Caco-2 (cell line): ENCODE data around the gene ZRANB3. TPM values are rescaled to one million over a fixed set of nuclear protein-coding genes. Genes with fewer than 3 reads are reported as not detected.
"Not testable (repeated sequence)": the region's sequence is repeated elsewhere in the genome, so short reads cannot be mapped to it uniquely, and the experiment has no call there.

Source experiments
- BruUV-seq: library from RNA; stranded (reverse); fragments of 400-500 nt; replicated peaks from 2 replicates; lab custom pipeline; 2021; lab: Mats Ljungman, UMichigan
- CTCF ChIA-PET: fragments of 300-600 bp; sonication (Branson Sonifier 250); formaldehyde crosslinking; loops from one replicate; lab custom pipeline; 2022; ENCODE audit warnings: antibody characterized with exemption; lab: Charles Lee
- POLR2A ChIA-PET: fragments of 300-600 bp; sonication (Branson Sonifier 250); formaldehyde crosslinking; loops from one replicate; lab custom pipeline; 2022; ENCODE audit warnings: antibody characterized with exemption; lab: Charles Lee
- DNase-seq, 2 experiments: peaks; one replicate each; pipeline versions ENCODE4 v3.0.0 to v3.0.0-alpha.2; 2020 to 2022
- H3K27me3 ChIP-seq: replicated peaks from 2 replicates; pipeline ENCODE4 v1.6.0; 2011; ENCODE audit warnings: low read length; ENCODE audit not compliant: control insufficient read depth, insufficient read depth
- H3K36me3 ChIP-seq: 2 replicates; pipeline ENCODE4 v1.5.1; 2011; ENCODE audit warnings: low read length; ENCODE audit not compliant: control insufficient read depth, insufficient read depth
- H3K4me1 ChIP-seq: fragments of 250-450 bp; sonication (Bioruptor Pico); 2 replicates; pipeline ENCODE4 v1.5.1; 2020; ENCODE audit warnings: mild to moderate bottlenecking
- H3K4me3 ChIP-seq: 2 replicates; pipeline ENCODE4 v1.5.1; 2011; ENCODE audit warnings: low read depth, mild to moderate bottlenecking, control low read depth, low read length
- H3K9me3 ChIP-seq: fragments of 250-450 bp; sonication (Bioruptor Pico); 2 replicates; pipeline ENCODE4 v1.5.1; 2020; ENCODE audit warnings: mild to moderate bottlenecking, moderate library complexity
- H3K27ac Mint-ChIP-seq: one replicate; pipeline ENCODE4 v1.8.0; 2022; ENCODE audit warnings: mixed read lengths; ENCODE audit not compliant: unreplicated experiment
- H3K27me3 Mint-ChIP-seq: one replicate; pipeline ENCODE4 v1.8.0; 2022; ENCODE audit warnings: mixed read lengths; ENCODE audit not compliant: insufficient read depth, unreplicated experiment
- H3K36me3 Mint-ChIP-seq: one replicate; pipeline ENCODE4 v1.8.0; 2022; ENCODE audit warnings: mild to moderate bottlenecking, mixed read lengths; ENCODE audit not compliant: insufficient read depth, unreplicated experiment
- H3K4me1 Mint-ChIP-seq: one replicate; pipeline ENCODE4 v1.8.0; 2022; ENCODE audit warnings: low read depth, mixed read lengths; ENCODE audit not compliant: unreplicated experiment
- H3K4me3 Mint-ChIP-seq: one replicate; pipeline ENCODE4 v1.8.0; 2022; ENCODE audit warnings: mild to moderate bottlenecking, moderate library complexity, mixed read lengths; ENCODE audit not compliant: unreplicated experiment
- H3K9me3 Mint-ChIP-seq: one replicate; pipeline ENCODE4 v1.8.0; 2022; ENCODE audit warnings: mixed read lengths; ENCODE audit not compliant: unreplicated experiment
- intact Hi-C: fragments of 100-400 bp; cut with micrococcal nuclease; formaldehyde crosslinking; loops from one replicate; pipeline ENCODE4 v1.10.0; 2022; ENCODE audit not compliant: unreplicated experiment
- total RNA-seq: library from RNA; stranded (reverse); gene quantifications from 2 replicates; pipeline ENCODE4 v1.2.3, GENCODE V29; 2022
- TF ChIP-seq, protein P1 (sequence below), 2 experiments: fragments of 200-600 bp in 1 of 2; IDR thresholded peaks; 1 replicate in 1 of 2; 2 replicates in 1 of 2; pipeline versions ENCODE4 v1.5.1 to v1.8.0; 2011 to 2022; ENCODE audit warnings: antibody characterized with exemption in 1 of 2, control low read depth in 1 of 2, inconsistent platforms in 1 of 2, low read depth in 1 of 2, low read length in 1 of 2, mild to moderate bottlenecking in 1 of 2, moderate library complexity in 1 of 2; ENCODE audit not compliant: insufficient read depth in 1 of 2, severe bottlenecking in 1 of 2, unreplicated experiment in 1 of 2

ZRANB3 gene
- total RNA-seq, 1 experiment from 2014 or later, result 17.0 TPM

DNA sequence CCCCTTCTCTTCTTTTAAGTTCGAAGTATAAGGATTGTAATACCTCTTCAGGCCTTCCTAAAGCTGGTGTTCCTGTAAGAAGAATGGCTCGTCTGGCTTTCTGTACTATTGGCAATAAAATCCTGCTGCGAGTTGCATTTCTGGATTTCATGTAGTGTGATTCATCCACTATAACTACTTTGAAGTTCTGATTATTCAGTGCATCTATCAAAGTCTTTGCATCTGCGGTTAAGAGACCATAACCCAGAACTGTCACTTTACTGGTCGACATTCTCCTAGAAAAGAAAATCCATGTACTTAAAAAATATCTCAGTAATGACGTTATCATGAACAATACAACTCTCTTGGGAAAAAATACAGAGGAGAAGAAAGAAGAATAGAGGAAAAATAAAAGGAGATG is 181.1 kb downstream of the ZRANB3 start:
- Histone ChIP-seq H3K4me3 (no peak overlapping the region), H3K4me1 (no peaks in the 10 kb centered on the region), H3K27me3 (no peaks in the 10 kb centered on the region), H3K36me3 (no peaks in the 10 kb centered on the region), H3K9me3 (peaks cover 6% of the 10 kb centered on the region; the same call in 1 of the 2 replicates)
- peaks cover 17% of the 10 kb centered on the region for H3K9me3 Mint-ChIP-seq
- no peaks in the 10 kb centered on the region for H3K27me3 Mint-ChIP-seq
- TF ChIP-seq, protein P1, sequence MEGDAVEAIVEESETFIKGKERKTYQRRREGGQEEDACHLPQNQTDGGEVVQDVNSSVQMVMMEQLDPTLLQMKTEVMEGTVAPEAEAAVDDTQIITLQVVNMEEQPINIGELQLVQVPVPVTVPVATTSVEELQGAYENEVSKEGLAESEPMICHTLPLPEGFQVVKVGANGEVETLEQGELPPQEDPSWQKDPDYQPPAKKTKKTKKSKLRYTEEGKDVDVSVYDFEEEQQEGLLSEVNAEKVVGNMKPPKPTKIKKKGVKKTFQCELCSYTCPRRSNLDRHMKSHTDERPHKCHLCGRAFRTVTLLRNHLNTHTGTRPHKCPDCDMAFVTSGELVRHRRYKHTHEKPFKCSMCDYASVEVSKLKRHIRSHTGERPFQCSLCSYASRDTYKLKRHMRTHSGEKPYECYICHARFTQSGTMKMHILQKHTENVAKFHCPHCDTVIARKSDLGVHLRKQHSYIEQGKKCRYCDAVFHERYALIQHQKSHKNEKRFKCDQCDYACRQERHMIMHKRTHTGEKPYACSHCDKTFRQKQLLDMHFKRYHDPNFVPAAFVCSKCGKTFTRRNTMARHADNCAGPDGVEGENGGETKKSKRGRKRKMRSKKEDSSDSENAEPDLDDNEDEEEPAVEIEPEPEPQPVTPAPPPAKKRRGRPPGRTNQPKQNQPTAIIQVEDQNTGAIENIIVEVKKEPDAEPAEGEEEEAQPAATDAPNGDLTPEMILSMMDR (IDR thresholded peaks at IDR 0.05; ENCODE audit: insufficient read depth in 1 of 2, low read depth in 1 of 2, low read length in 1 of 2, severe bottlenecking in 1 of 2, unreplicated experiment in 1 of 2), result no peak
- no peak overlapping the region for H3K4me3 Mint-ChIP-seq
- BruUV-seq, result no TSS peak
- CTCF ChIA-PET, result no interaction called here
- DNase-seq, result no peak
- no peak overlapping the region for H3K27ac Mint-ChIP-seq
- no peaks in the 10 kb centered on the region for H3K4me1 Mint-ChIP-seq
- H3K36me3 Mint-ChIP-seq, result peaks cover 6% of the 10 kb centered on the region
- intact Hi-C loops, result no loop called here
- POLR2A ChIA-PET, result no interaction called here

- H3K4me1 ChIP-seq, BruUV-seq, H3K9me3 ChIP-seq, H3K4me3 ChIP-seq, POLR2A ChIA-PET, H3K27me3 Mint-ChIP-seq, H3K27ac Mint-ChIP-seq, H3K27me3 ChIP-seq, DNase-seq, H3K4me1 Mint-ChIP-seq, intact Hi-C loops, H3K4me3 Mint-ChIP-seq, CTCF ChIA-PET, H3K36me3 Mint-ChIP-seq, H3K36me3 ChIP-seq: not testable (repeated sequence)
- H3K9me3 Mint-ChIP-seq, result peaks cover 17% of the 10 kb centered on the region
Observed at GRCh38 chr2:135348096-135348704, 182.8 kb downstream of the ZRANB3 start.

DNA sequence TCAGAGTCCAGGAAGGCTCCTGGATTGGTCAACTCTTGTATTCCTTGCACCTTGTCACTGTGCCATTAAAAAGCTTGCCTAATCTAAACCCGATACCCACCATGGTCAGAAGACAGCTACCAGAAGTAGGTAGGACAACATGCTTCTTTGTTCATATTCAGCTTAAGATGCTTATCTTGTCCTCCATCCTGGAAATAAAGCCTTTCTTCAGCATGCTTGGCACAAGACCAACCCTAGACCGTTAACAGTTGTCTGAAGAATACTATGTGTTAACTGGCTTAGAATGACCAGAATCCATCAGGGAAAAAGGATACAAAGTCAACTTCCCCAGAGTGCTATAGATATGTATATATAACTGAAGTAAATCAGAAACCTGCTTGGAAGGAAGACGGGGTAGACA is 193.9 kb downstream of the ZRANB3 start:
- no peak overlapping the region for H3K4me3 Mint-ChIP-seq
- CTCF ChIA-PET, result no interaction called here
- no peaks in the 10 kb centered on the region for H3K27me3 Mint-ChIP-seq
- POLR2A ChIA-PET, result no interaction called here
- no peak overlapping the region for H3K27ac Mint-ChIP-seq
- DNase-seq, result no peak
- Histone ChIP-seq H3K9me3 (peaks cover 7% of the 10 kb centered on the region), H3K36me3 (no peaks in the 10 kb centered on the region), H3K4me3 (no peak overlapping the region), H3K4me1 (no peaks in the 10 kb centered on the region), H3K27me3 (no peaks in the 10 kb centered on the region)
- no peaks in the 10 kb centered on the region for H3K4me1 Mint-ChIP-seq
- intact Hi-C loops, result no loop called here
- no TSS peak for BruUV-seq
- H3K36me3 Mint-ChIP-seq, result peaks cover 12% of the 10 kb centered on the region
- TF ChIP-seq, protein P1 (IDR thresholded peaks at IDR 0.05; ENCODE audit: insufficient read depth in 1 of 2, low read depth in 1 of 2, low read length in 1 of 2, severe bottlenecking in 1 of 2, unreplicated experiment in 1 of 2), result no peak
- H3K9me3 Mint-ChIP-seq, result no peaks in the 10 kb centered on the region
